ENCODE measurements around the gene SMAD4.
"Not testable (repeated sequence)": the region's sequence is repeated elsewhere in the genome, so short reads cannot be mapped to it uniquely, and the experiment has no call there.

SMAD4 gene

GRCh38 chr18:51119976-51120375, 90.0 kb downstream of the SMAD4 start:
- DNase-seq = not testable (repeated sequence)

GRCh38 chr18:51120809-51121596, 91.0 kb downstream of the SMAD4 start:
- DNase-seq = no peak

- DNase-seq = no peak
Measured at GRCh38 chr18:51121597-51121857, 91.5 kb downstream of the SMAD4 start.

GRCh38 chr18:51122266-51123045, 92.4 kb downstream of the SMAD4 start:
- DNase-seq = no peak

- no peak for DNase-seq
Measured at GRCh38 chr18:51123046-51123395, 93.0 kb downstream of the SMAD4 start.

- DNase-seq = no peak
Measured at GRCh38 chr18:51123481-51123880, 93.5 kb downstream of the SMAD4 start.

- DNase-seq = no peak
Measured at GRCh38 chr18:51123936-51124486, 94.0 kb downstream of the SMAD4 start.

GRCh38 chr18:51125976-51126375, 96.0 kb downstream of the SMAD4 start:
- DNase-seq = no peak

GRCh38 chr18:51127664-51128063, 97.7 kb downstream of the SMAD4 start:
- DNase-seq = no peak

GRCh38 chr18:51128533-51128932, 98.5 kb downstream of the SMAD4 start:
- no peak for DNase-seq

GRCh38 chr18:51132256-51132935, 102.4 kb downstream of the SMAD4 start:
- no peak for DNase-seq

GRCh38 chr18:51133580-51134160, 103.7 kb downstream of the SMAD4 start:
- no peak for DNase-seq

All from hematopoietic multipotent progenitor cell treated with erythropoietin and hydrocortisone succinate and interleukin-3 and kit ligand, for 4 days (in vitro differentiated cells).